HG02852 (cell line): Measurements from ENCODE around the gene F3.
A peak's percentile ranks its signal among the peaks of the same experiment; 100 is the strongest.

Source experiments
- ATAC-seq: cut with Tn5 transposase; IDR thresholded peaks from one replicate; pipeline ENCODE4 v1.9.1; 2021; ENCODE audit warnings: mild to moderate bottlenecking, moderate library complexity; ENCODE audit not compliant: unreplicated experiment

Gene F3

GRCh38 chr1:94528826-94529225, 12.7 kb downstream of the F3 start:
- ATAC-seq, result no peak

- ATAC-seq, result no peak
Observed at GRCh38 chr1:94528299-94528698, 13.3 kb downstream of the F3 start.

GRCh38 chr1:94527447-94528031, 14.0 kb downstream of the F3 start:
- no peak for ATAC-seq

GRCh38 chr1:94526152-94526980, 15.2 kb downstream of the F3 start:
- ATAC-seq, result no peak

GRCh38 chr1:94524531-94524930, 17.0 kb downstream of the F3 start:
- no peak for ATAC-seq

GRCh38 chr1:94522304-94522703, 19.3 kb downstream of the F3 start:
- no peak for ATAC-seq

- no peak for ATAC-seq
Observed at GRCh38 chr1:94519351-94519750, 22.2 kb downstream of the F3 start.

- no peak for ATAC-seq
Observed at GRCh38 chr1:94515296-94515947, 26.1 kb downstream of the F3 start.

- no peak for ATAC-seq
Observed at GRCh38 chr1:94514095-94514727, 27.3 kb downstream of the F3 start.

GRCh38 chr1:94512816-94513215, 28.7 kb downstream of the F3 start:
- ATAC-seq, result no peak

GRCh38 chr1:94504601-94505000, 37.0 kb downstream of the F3 start:
- ATAC-seq, result no peak

GRCh38 chr1:94503153-94503552, 38.4 kb downstream of the F3 start:
- ATAC-seq, result no peak

- ATAC-seq, result no peak
Observed at GRCh38 chr1:94501935-94502334, 39.6 kb downstream of the F3 start.

GRCh38 chr1:94501426-94501825, 40.1 kb downstream of the F3 start:
- no peak for ATAC-seq

- no peak for ATAC-seq
Observed at GRCh38 chr1:94496076-94496755, 45.3 kb downstream of the F3 start.

- ATAC-seq, result no peak
Observed at GRCh38 chr1:94490556-94490955, 51.0 kb downstream of the F3 start.

- no peak for ATAC-seq
Observed at GRCh38 chr1:94486990-94487389, 54.6 kb downstream of the F3 start.

GRCh38 chr1:94481473-94481933, 60.1 kb downstream of the F3 start:
- peak; percentile 87 for ATAC-seq

- no peak for ATAC-seq
Observed at GRCh38 chr1:94479682-94480081, 61.9 kb downstream of the F3 start.
